ENCODE results near the gene TNFRSF14.

GRCh38 chr1:2510366-2511155 lies 45.6 kb upstream of the TNFRSF14 start:
- TF ChIP-seq EZH2phosphoT487 (IDR thresholded peaks at IDR 0.05; ENCODE audit: insufficient read depth, low read depth) (no peak), EZH2 (IDR thresholded peaks at IDR 0.05; ENCODE audit: insufficient read depth, poor library complexity, severe bottlenecking) (no peak)
